ENCODE data around the gene H19. TPM values are rescaled to one million over a fixed set of nuclear protein-coding genes. Genes with fewer than 3 reads are reported as not detected.

H19 gene
- total RNA-seq, 1 donor from 2014 or later = 19.7 TPM

DNA sequence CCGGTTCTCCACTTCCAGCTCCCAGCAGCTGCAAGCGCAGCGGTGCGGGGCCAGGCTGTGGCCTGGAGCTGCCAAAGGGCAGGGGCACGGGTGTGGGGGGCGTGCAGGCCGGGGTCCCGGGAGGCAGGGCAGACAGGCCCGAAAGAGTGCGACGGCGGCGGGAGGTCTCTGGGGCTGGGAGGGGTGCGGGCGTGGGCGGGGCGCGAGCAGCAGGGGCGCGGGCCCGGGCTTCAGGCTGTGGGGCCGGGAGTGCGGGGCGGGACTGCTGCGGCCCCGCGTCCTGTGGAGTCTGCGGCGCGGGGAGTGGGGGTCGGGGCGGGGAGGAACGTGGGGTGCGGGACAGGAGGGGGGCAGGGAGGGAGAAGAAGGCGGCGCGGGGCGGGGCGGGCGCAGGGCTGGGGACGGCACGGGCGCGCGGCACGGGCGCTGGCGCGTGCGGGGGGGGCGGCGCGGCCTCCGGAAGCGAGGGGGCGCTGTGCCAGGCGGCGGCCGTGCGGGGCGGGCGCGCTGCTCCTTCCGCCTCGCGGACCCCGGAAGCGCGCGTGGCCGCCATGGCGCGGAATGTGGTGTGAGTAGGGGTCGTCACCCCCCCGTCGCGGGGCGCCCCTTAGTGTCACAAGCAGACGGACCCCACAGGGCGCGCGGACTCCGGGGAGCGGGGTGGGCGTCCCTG lies 50.7 kb downstream of the H19 start, which contains the start of gene MRPL23:
MRPL23 (plus strand) TSS at position 521 of the 673 bp plus-strand sequence; CDS start at position 552, 31 bp downstream.
- DNase-seq (ENCODE audit: low read depth) (no peak), FAIRE-seq (no peak)
- Histone ChIP-seq H3K36me3 (ENCODE audit: control insufficient read depth, insufficient read depth, low read length) (no peaks in the 10 kb centered on the region), H3K4me3 (ENCODE audit: low read depth, low read length) (no peak within 1 kb of the TSS), H3K27me3 (ENCODE audit: control insufficient read depth, insufficient read depth, low read length) (no peaks in the 10 kb centered on the region)
- TF ChIP-seq, protein P1, sequence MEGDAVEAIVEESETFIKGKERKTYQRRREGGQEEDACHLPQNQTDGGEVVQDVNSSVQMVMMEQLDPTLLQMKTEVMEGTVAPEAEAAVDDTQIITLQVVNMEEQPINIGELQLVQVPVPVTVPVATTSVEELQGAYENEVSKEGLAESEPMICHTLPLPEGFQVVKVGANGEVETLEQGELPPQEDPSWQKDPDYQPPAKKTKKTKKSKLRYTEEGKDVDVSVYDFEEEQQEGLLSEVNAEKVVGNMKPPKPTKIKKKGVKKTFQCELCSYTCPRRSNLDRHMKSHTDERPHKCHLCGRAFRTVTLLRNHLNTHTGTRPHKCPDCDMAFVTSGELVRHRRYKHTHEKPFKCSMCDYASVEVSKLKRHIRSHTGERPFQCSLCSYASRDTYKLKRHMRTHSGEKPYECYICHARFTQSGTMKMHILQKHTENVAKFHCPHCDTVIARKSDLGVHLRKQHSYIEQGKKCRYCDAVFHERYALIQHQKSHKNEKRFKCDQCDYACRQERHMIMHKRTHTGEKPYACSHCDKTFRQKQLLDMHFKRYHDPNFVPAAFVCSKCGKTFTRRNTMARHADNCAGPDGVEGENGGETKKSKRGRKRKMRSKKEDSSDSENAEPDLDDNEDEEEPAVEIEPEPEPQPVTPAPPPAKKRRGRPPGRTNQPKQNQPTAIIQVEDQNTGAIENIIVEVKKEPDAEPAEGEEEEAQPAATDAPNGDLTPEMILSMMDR (IDR thresholded peaks at IDR 0.05; ENCODE audit: insufficient read depth, low read length, severe bottlenecking) = no peak

Other genes starting within 250 kb of the H19 start
- 1.3 and 2.4 TPM in 2 replicates for gene IFITM10, start 247.2 kb downstream of the H19 start, total RNA-seq
- gene CTSD, start 233.9 kb downstream of the H19 start, total RNA-seq = 214 and 389 TPM in 2 replicates
- gene SYT8, start 162.9 kb downstream of the H19 start, total RNA-seq = 0.53 and 1.5 TPM in 2 replicates
- gene TNNI2, start 158.9 kb downstream of the H19 start, total RNA-seq = 0.26 TPM in 1 of 2 replicates, not detected in the other
- 0.26 TPM in 2 replicates for gene LSP1, start 144.8 kb downstream of the H19 start, total RNA-seq
- gene PRR33, start 105.9 kb downstream of the H19 start, total RNA-seq = not detected in 2 replicates
- not detected in 2 replicates for gene TNNT3, start 78.1 kb downstream of the H19 start, total RNA-seq
- 97.7 and 125 TPM in 2 replicates for gene MRPL23, start 50.5 kb downstream of the H19 start, total RNA-seq
- gene IGF2, start 141.5 kb upstream of the H19 start, total RNA-seq = 1.0 and 6.6 TPM in 2 replicates
- gene INS, start 163.4 kb upstream of the H19 start, total RNA-seq = not detected in 2 replicates
- gene TH, start 174.0 kb upstream of the H19 start, total RNA-seq = under 0.01 and 0.13 TPM in 2 replicates